OCI-LY1 (cell line): ENCODE data around the gene DOCK6.

ENCODE experiments used
- CTCF ChIP-seq: fragments of 200-600 bp; sonication (generic), shearing (Covaris generic); IDR thresholded peaks from 2 replicates; pipeline ENCODE4 v1.5.1; 2017; ENCODE audit warnings: mild to moderate bottlenecking, antibody characterized with exemption, low read length, moderate library complexity, mixed read lengths
- EZH2 ChIP-seq: fragments of 200-600 bp; sonication (generic), shearing (Covaris generic); IDR thresholded peaks from 2 replicates; pipeline ENCODE4 v1.8.0; 2017; ENCODE audit warnings: borderline replicate concordance, mixed run types, mild to moderate bottlenecking, antibody characterized with exemption, low read length, moderate library complexity, mixed read lengths

- no peak for TF ChIP-seq CTCF
- no peak for TF ChIP-seq EZH2
Observed at GRCh38 chr19:11279505-11280236, 17.3 kb upstream of the DOCK6 start.
